Astrocyte (in vitro differentiated cells and primary cell): Measurements from ENCODE around the gene KRTAP9-8.
"Not testable (repeated sequence)": the region's sequence is repeated elsewhere in the genome, so short reads cannot be mapped to it uniquely, and the experiment has no call there.

Experiments used
- EZH2 ChIP-seq: IDR thresholded peaks from 2 replicates; pipeline ENCODE4 v1.6.1; 2012; ENCODE audit warnings: mild to moderate bottlenecking, low read length, inconsistent platforms; ENCODE audit not compliant: insufficient read depth
- TF ChIP-seq, protein P1 (sequence below): IDR thresholded peaks from 2 replicates; pipeline ENCODE4 v1.5.1; 2011; ENCODE audit warnings: low read depth, mild to moderate bottlenecking, inconsistent platforms, low read length, moderate library complexity; ENCODE audit not compliant: insufficient read depth

DNA sequence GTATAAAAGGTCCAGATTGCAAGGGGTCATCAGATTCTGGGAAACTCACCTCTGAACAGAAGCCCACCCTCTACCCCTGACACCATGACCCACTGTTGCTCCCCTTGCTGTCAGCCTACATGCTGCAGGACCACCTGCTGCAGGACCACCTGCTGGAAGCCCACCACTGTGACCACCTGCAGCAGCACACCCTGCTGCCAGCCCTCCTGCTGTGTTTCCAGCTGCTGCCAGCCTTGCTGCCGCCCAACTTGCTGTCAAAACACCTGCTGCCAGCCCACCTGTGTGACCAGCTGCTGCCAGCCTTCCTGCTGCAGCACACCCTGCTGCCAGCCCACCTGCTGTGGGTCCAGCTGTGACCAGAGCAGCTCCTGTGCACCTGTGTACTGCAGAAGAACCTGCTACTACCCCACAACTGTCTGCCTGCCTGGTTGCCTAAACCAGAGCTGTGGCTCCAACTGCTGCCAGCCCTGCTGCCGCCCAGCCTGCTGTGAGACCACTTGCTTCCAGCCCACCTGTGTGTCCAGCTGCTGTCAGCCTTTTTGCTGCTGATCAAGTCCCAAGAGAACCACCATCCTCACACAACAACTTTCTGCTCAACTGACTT lies 11.9 kb downstream of the KRTAP9-8 start, which contains the start of gene KRTAP9-4:
- TF ChIP-seq, protein P1, sequence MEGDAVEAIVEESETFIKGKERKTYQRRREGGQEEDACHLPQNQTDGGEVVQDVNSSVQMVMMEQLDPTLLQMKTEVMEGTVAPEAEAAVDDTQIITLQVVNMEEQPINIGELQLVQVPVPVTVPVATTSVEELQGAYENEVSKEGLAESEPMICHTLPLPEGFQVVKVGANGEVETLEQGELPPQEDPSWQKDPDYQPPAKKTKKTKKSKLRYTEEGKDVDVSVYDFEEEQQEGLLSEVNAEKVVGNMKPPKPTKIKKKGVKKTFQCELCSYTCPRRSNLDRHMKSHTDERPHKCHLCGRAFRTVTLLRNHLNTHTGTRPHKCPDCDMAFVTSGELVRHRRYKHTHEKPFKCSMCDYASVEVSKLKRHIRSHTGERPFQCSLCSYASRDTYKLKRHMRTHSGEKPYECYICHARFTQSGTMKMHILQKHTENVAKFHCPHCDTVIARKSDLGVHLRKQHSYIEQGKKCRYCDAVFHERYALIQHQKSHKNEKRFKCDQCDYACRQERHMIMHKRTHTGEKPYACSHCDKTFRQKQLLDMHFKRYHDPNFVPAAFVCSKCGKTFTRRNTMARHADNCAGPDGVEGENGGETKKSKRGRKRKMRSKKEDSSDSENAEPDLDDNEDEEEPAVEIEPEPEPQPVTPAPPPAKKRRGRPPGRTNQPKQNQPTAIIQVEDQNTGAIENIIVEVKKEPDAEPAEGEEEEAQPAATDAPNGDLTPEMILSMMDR: not testable (repeated sequence)
- not testable (repeated sequence) for TF ChIP-seq EZH2
